ENCODE data around the gene STK26.

STK26 gene

DNA sequence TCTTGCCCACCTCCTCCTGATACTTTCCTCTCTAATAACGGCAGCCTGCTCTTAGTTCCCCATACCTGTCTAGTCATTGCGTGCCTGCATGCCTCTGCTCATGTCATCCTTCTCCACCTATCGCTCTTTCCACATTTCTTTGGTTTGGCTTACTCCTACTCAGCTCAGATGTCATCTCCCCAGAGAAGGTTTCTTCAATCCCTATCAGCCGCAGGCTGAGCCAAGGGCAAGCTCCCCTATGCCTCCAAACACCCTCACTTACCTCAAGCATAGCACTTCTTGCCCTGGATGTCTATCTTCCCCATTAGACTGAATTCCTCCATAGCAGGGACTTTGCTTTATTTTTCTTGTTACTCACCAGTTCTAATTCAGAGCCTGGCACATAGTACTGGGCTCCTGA lies 78.1 kb downstream of the STK26 start:
- DNase-seq, result no peak

DNA sequence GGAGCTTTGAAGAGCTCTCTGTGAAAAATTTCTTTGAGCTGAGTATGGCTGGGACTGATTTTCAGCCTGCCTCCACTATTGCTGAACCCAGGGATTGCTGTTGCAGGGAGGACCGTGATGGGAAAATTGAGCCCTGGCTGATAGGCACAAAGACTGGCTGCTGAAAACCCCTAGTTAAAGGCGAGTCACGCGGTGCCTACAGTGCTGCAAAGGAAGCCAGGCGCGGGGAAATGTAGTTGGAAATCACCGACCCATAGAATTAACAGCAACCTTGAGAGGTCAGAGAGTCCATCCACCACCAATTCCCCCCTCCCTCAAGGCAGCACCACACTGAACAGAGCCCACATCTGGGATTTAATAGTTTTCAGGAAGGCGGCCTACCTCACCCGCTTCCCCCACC lies 78.7 kb downstream of the STK26 start:
- DNase-seq, result no peak

DNA sequence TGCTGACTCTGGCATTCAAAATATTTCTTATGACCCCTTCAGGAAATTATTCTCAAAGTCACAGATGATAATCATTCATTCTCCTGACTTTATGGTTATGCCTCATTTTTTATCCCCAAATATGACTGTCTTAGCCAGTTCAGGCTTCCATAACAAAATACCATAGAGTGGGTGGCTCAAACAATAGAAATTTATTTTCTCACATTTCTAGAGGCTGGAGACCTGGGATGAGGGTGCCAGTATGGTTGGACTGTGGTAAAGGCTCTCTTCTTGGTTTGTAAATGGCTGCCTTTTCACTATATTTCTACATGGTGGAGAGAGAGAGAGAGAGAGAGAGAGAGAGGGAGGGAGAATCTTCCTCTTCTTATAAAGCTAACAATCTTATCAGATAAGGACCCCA lies 84.2 kb downstream of the STK26 start:
- DNase-seq, result no peak

DNA sequence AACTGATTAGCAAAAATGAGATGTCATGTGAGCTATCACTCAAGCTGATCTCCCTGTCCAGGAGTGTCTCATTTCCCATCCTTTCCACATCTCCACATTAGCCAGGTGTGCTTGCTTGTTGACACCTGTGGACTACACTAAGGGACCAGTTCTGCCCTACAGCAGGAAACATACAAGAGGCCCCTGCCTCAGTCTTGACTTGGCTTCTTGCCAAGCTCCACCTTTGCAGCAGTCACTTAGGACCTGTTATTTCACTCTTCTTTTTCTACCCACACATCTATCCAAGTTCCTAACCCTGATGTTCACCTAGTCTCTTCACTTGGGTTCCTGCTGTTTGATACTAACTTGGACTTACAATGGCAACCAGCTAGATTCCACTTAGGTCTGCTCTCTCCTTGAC lies 91.5 kb downstream of the STK26 start:
- no peak for DNase-seq

DNA sequence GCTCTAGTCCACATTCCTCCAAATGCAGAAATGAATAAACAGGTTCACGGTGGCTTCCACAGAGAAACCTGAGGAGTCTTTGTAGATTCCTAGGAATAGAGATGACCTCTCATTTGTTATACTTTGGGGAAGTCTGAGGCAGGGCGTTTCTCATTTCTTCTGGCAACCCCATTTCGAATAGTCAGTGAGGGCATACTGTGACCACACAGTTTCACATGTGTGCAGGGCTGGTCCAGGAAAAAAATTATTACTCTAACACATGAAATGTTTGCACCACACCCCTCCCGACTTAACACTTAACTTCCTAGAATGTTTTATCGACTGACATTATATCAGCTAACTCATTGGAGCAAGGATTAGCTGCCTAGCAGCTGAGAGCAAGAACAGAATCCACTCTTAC lies 92.7 kb downstream of the STK26 start:
- no peak for DNase-seq

GRCh38 chrX:132118358-132118757 lies 95.3 kb downstream of the STK26 start:
- DNase-seq, result no peak

DNA sequence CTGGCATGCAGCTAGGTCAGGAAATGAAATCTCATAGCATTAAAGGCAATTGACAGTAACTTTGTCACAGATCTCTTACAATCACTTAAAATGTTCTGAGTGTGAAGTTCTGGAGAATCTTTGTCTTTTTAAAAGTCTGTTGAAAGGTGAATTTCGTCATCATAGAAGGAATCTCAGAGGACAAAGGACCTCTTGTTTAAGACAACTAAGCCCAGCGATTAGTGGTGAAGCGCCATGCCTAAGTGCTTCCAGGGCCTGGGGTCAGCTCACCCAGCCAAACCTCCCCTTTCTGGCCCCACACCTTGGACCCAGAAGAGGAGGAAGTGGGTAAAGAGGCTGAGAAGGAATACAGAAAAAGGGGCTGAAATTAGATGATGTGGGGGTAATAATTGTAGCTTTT lies 96.2 kb downstream of the STK26 start:
- no peak for DNase-seq

DNA sequence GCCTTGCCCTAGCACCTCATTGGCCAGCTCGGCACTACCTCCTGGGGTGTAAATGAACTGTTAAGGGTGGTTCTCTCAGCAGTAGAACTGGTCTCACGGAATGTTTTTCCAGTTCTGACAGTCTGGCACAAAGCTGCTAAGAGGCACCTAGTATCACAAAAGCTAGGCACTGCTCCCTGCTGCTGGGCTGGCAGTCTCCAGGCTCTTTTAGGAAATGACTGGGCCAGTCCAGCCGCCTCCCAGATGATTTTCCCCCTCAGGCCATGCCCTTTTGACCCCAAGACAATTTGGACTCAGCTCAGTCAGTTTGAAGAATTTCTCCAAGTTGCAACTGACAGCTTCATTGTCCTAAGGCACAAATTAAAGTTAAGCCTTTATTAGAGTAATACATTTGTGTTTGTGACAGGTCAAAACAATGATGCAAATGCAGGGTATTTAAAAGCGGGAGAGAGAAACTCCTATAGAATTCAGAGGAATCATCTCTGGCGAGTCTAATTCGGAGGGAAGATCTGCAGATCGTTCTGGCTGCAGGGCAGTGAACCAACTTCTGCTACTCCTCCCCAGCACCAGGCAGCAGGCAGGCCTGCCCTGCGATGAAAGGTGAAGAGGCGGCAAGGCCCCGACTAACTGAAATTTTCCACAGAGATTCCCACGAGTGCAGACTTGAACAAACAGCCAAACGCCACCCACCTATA lies 96.9 kb downstream of the STK26 start:
- DNase-seq, result no peak

GRCh38 chrX:132120913-132121312 lies 97.8 kb downstream of the STK26 start:
- DNase-seq, result no peak
